ENCODE data around the gene FAM181A. TPM values are rescaled to one million over a fixed set of nuclear protein-coding genes. Genes with fewer than 3 reads are reported as not detected.

The FAM181A gene
- total RNA-seq, 1 donor from 2014 or later, result not detected

- DNase-seq (ENCODE audit: low read depth in 2 of 2), result no peak
These were observed 50.8 kb downstream of the FAM181A start for GRCh38 chr14:93977790-93978581.

- no peak for DNase-seq (ENCODE audit: low read depth in 2 of 2)
These were observed 51.6 kb downstream of the FAM181A start for GRCh38 chr14:93978735-93979134.

Other genes starting within 250 kb of the FAM181A start
- gene PRIMA1, start 138.9 kb upstream of the FAM181A start, total RNA-seq, result not detected in 2 replicates
- gene ASB2, start 49.2 kb downstream of the FAM181A start, total RNA-seq, result not detected in 2 replicates
- not detected in 2 replicates for gene CCDC197, start 70.0 kb downstream of the FAM181A start, total RNA-seq
- gene OTUB2, start 99.0 kb downstream of the FAM181A start, total RNA-seq, result 0.40 and 0.44 TPM in 2 replicates
- 53.8 and 79.8 TPM in 2 replicates for gene DDX24, start 153.9 kb downstream of the FAM181A start, total RNA-seq
- gene IFI27L1, start 154.0 kb downstream of the FAM181A start, total RNA-seq, result 8.3 and 14.2 TPM in 2 replicates
- gene IFI27, start 183.4 kb downstream of the FAM181A start, total RNA-seq, result 7.9 and 78.0 TPM in 2 replicates
- 9.3 and 15.0 TPM in 2 replicates for gene IFI27L2, start 202.3 kb downstream of the FAM181A start, total RNA-seq
- gene PPP4R4, start 247.0 kb downstream of the FAM181A start, total RNA-seq, result under 0.01 TPM in 1 of 2 replicates, not detected in the other